CD4-positive, alpha-beta T cell (primary cell): Measurements from ENCODE around the gene CEBPB. TPM values are rescaled to one million over a fixed set of nuclear protein-coding genes. Genes with fewer than 3 reads are reported as not detected.

ENCODE experiments used
- ATAC-seq: fragments of 200-7000 bp; cut with Tn5 transposase; one replicate; pipeline ENCODE4 v1.10.0; 2022; ENCODE audit warnings: mild to moderate bottlenecking; ENCODE audit not compliant: poor library complexity
- CTCF ChIA-PET: fragments of 350-600 bp; sonication (Branson Sonifier 250); formaldehyde crosslinking; loops from one replicate; lab custom pipeline; 2021; ENCODE audit warnings: antibody characterized with exemption, inconsistent platforms; lab: Charles Lee
- POLR2A ChIA-PET: fragments of 350-600 bp; sonication (Branson Sonifier 250); formaldehyde crosslinking; loops from one replicate; lab custom pipeline; 2021; ENCODE audit warnings: antibody characterized with exemption, inconsistent platforms; lab: Charles Lee
- DNase-seq, 14 experiments: peaks; one replicate each; pipeline ENCODE4 v3.0.0-alpha.2; 2013 to 2020; ENCODE audit warnings: mixed read lengths in 2 of 14
- H3K27ac ChIP-seq, 2 donors: one replicate each; pipeline versions ENCODE4 v1.5.1 to v1.7.0; 2013; ENCODE audit warnings: low read length in 2 of 2, low read depth in 1 of 2, mild to moderate bottlenecking in 1 of 2
- H3K27me3 ChIP-seq, 2 experiments: 1 replicate in 1 of 2; 2 replicates in 1 of 2; pipeline versions ENCODE4 v1.6.1 to v1.7.0; 2013; ENCODE audit warnings: low read length in 2 of 2, control low read depth in 1 of 2, mild to moderate bottlenecking in 1 of 2, moderate library complexity in 1 of 2; ENCODE audit not compliant: insufficient read depth in 2 of 2, control insufficient read depth in 1 of 2
- H3K36me3 ChIP-seq: one replicate; pipeline ENCODE4 v1.6.1; 2013; ENCODE audit warnings: low read length, control low read depth; ENCODE audit not compliant: insufficient read depth
- H3K4me1 ChIP-seq: one replicate; pipeline ENCODE4 v1.6.1; 2013; ENCODE audit warnings: low read length, control low read depth; ENCODE audit not compliant: insufficient read depth
- H3K4me3 ChIP-seq: one replicate; pipeline ENCODE4 v1.5.1; 2013; ENCODE audit warnings: mild to moderate bottlenecking, low read length, moderate library complexity
- H3K9me3 ChIP-seq, 2 experiments: 1 replicate in 1 of 2; 2 replicates in 1 of 2; pipeline versions ENCODE4 v1.6.1 to v1.7.0; 2013; ENCODE audit warnings: low read length in 2 of 2, mild to moderate bottlenecking in 2 of 2, control low read depth in 1 of 2, moderate library complexity in 1 of 2; ENCODE audit not compliant: control insufficient read depth in 1 of 2, insufficient read depth in 1 of 2
- H3K27ac Mint-ChIP-seq: one replicate; pipeline ENCODE4 v1.8.0; 2020; ENCODE audit warnings: mixed read lengths
- H3K27me3 Mint-ChIP-seq: one replicate; pipeline ENCODE4 v1.8.0; 2021; ENCODE audit warnings: mixed read lengths
- H3K36me3 Mint-ChIP-seq: one replicate; pipeline ENCODE4 v1.8.0; 2021; ENCODE audit warnings: low read depth, mixed read lengths
- H3K4me1 Mint-ChIP-seq: one replicate; pipeline ENCODE4 v1.8.0; 2021; ENCODE audit warnings: low read depth, mixed read lengths
- H3K4me3 Mint-ChIP-seq: one replicate; pipeline ENCODE4 v1.8.0; 2020; ENCODE audit warnings: mild to moderate bottlenecking, mixed read lengths
- H3K9me3 Mint-ChIP-seq: one replicate; pipeline ENCODE4 v1.8.0; 2020; ENCODE audit warnings: mixed read lengths
- intact Hi-C, 2 experiments: fragments of 100-400 bp; cut with DNase I in 1 of 2; cut with micrococcal nuclease in 1 of 2; formaldehyde crosslinking; loops; one replicate each; pipeline versions ENCODE4 v1.15.1 to v1.9.0; 2023 to 2025; cut with DNase I, micrococcal nuclease
- total RNA-seq, 174 experiments: library from RNA in 2 of 174; stranded (reverse) in 2 of 174; gene quantifications; one replicate each; pipeline ENCODE4 v1.2.3 and lab custom pipeline; 2021 to 2026
- TF ChIP-seq, protein P1 (sequence below): fragments of 200-600 bp; IDR thresholded peaks from one replicate; pipeline ENCODE4 v1.8.0; 2022; ENCODE audit warnings: antibody characterized with exemption, mild to moderate bottlenecking

The CEBPB gene
- total RNA-seq, 2 experiments from 2014 or later: 40.7 to 43.9 TPM

DNA sequence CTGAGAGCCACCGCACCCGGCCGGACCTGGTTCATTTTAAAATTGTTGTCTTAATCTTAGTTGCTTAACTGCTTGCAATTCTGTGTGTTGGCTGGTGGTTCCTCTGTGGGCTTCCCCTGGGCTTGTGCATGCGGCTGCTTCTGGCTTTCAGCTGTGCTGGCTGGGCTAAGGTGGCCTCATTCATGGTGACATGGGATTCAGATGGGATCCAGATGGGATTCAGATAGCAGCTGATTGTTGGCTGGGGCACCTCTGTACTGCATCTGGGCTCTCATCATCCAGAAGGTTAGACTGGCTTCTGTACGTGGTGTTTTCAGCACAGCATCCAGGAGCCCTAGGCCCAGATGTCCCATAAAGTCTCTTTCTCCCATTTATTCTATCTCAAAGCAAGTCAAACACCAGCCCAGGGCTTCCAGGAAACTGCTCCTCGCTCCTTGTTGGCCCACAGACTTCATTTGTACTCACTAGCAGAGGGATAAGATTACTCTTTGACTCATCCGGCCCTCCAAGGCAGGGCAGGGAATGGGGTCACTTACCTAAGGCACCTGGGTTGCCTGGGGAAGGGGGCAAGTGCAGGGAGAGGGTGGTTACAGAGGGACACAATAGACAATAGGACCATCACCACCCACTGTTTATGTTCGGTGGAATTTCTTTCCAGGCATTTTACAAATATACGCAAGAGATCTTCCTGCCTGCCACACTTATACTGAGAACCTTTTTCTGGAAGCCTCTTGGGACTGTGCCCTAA lies 26.9 kb upstream of the CEBPB start:
- TF ChIP-seq, protein P1, sequence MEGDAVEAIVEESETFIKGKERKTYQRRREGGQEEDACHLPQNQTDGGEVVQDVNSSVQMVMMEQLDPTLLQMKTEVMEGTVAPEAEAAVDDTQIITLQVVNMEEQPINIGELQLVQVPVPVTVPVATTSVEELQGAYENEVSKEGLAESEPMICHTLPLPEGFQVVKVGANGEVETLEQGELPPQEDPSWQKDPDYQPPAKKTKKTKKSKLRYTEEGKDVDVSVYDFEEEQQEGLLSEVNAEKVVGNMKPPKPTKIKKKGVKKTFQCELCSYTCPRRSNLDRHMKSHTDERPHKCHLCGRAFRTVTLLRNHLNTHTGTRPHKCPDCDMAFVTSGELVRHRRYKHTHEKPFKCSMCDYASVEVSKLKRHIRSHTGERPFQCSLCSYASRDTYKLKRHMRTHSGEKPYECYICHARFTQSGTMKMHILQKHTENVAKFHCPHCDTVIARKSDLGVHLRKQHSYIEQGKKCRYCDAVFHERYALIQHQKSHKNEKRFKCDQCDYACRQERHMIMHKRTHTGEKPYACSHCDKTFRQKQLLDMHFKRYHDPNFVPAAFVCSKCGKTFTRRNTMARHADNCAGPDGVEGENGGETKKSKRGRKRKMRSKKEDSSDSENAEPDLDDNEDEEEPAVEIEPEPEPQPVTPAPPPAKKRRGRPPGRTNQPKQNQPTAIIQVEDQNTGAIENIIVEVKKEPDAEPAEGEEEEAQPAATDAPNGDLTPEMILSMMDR: no peak
- intact Hi-C loops: no loop called here
- H3K27ac Mint-ChIP-seq: no peak overlapping the region
- H3K36me3 Mint-ChIP-seq: no peaks in the 10 kb centered on the region
- Histone ChIP-seq H3K27me3 (no peaks in the 10 kb centered on the region), H3K4me1 (peaks cover 9% of the 10 kb centered on the region), H3K27ac (no peak overlapping the region), H3K36me3 (no peaks in the 10 kb centered on the region), H3K9me3 (no peaks in the 10 kb centered on the region), H3K4me3 (no peak overlapping the region)
- no peaks in the 10 kb centered on the region for H3K27me3 Mint-ChIP-seq
- H3K9me3 Mint-ChIP-seq: no peaks in the 10 kb centered on the region
- ChIA-PET CTCF (no interaction called here), POLR2A (no interaction called here)
- DNase-seq (no peak), ATAC-seq (no peak)
- no peak overlapping the region for H3K4me3 Mint-ChIP-seq
- peaks cover 10% of the 10 kb centered on the region for H3K4me1 Mint-ChIP-seq

DNA sequence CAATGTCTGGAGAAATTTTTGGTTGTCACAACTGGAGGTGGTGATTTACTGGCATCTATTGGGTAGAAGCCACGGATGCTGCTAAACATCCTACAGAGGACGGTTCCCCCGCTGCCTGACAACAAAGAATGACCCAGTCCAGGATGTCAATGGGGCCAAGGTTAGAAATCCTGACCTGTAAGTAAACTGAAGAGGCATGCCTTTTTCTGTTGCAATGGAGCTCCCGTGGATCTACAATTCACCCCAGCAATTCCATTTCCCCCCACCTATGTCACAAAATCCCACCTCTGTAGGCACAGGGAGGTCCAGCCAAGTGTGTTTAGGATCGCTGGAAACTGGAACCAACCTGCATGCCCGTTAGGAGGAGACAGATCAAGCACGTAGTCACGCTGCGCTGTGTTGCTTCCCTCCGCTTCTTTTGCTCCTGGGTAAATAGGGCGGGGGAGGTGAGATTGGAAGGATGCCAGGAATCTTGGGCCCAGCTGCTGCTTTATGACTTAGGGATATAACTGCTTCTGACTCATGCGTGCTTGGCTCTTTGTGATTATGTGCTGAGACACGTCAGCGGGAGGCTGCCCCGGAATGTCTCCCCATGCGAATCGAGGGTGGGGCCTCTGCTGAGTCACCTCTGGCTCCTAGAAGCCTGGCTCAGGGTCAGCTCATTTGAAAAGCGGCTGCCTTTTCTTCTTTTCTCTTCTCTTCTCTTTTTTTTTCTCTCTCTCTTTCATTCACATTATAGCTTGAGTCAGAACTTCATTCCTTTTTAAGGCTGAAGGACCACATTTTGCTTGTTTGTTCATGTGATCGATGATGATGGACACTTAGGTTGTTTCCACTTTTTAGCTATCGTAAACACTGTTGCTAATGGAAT lies 24.7 kb upstream of the CEBPB start:
- H3K27me3 Mint-ChIP-seq: peaks cover 11% of the 10 kb centered on the region
- peaks cover 16% of the 10 kb centered on the region for H3K4me1 Mint-ChIP-seq
- Histone ChIP-seq H3K27ac (no peak overlapping the region), H3K27me3 (no peaks in the 10 kb centered on the region), H3K36me3 (no peaks in the 10 kb centered on the region), H3K4me3 (peak overlapping the region; percentile 24), H3K4me1 (peaks cover 13% of the 10 kb centered on the region), H3K9me3 (peaks cover 0 to 5% of the 10 kb centered on the region in 2 experiments)
- ATAC-seq (peak; percentile 88), DNase-seq (peak in 13 of 14 experiments; percentile 61 to 90 (median 75))
- intact Hi-C loops: loop anchor here in 1 of 2 experiments (5.0 kb wide), 1 partner anchor 184 kb away; the partner anchor contains the start of gene SNAI1
- H3K27ac Mint-ChIP-seq: no peak overlapping the region
- peak overlapping the region; percentile 17 for H3K4me3 Mint-ChIP-seq
- CTCF ChIA-PET: interaction anchor here (0.6 to 2.3 kb wide), 6 partner anchors 13 to 95 kb away, joined by 3 to 16 read pairs (median 4); partner anchors contain the start of gene PEDS1
- POLR2A ChIA-PET: interaction anchor here (0.7 to 1.4 kb wide), 4 partner anchors 12 to 68 kb away, joined by 3 to 9 read pairs (median 4); partner anchors contain the start of gene PEDS1
- no peaks in the 10 kb centered on the region for H3K36me3 Mint-ChIP-seq
- no peaks in the 10 kb centered on the region for H3K9me3 Mint-ChIP-seq
- TF ChIP-seq, protein P1: no peak

GRCh38 chr20:50169329-50169823 lies 21.3 kb upstream of the CEBPB start:
- intact Hi-C loops: loop anchor here (1.0 to 5.0 kb wide), 5 partner anchors 22 to 190 kb away; partner anchors contain the start of gene SNAI1 (in 1 of the 2)
- H3K36me3 Mint-ChIP-seq: no peaks in the 10 kb centered on the region

More at GRCh38 chr20:50169329-50169823, 21.3 kb upstream of the CEBPB start:
- Histone ChIP-seq H3K4me1 (peaks cover 13% of the 10 kb centered on the region), H3K4me3 (no peak overlapping the region), H3K9me3 (peaks cover 0 to 5% of the 10 kb centered on the region in 2 experiments), H3K36me3 (no peaks in the 10 kb centered on the region), H3K27me3 (peaks cover 6% of the 10 kb centered on the region in 2 experiments), H3K27ac (no peak overlapping the region)
- TF ChIP-seq, protein P1: peak; percentile 94
- H3K4me1 Mint-ChIP-seq: peaks cover 16% of the 10 kb centered on the region
- ATAC-seq (peak; percentile 75), DNase-seq (peak; percentile 66 to 91 (median 82))
- POLR2A ChIA-PET: interaction anchor here (0.6 to 3.6 kb wide), 9 partner anchors 15 to 378 kb away, joined by 3 to 30 read pairs (median 4); partner anchors contain the start of gene PEDS1
- H3K27me3 Mint-ChIP-seq: peaks cover 18% of the 10 kb centered on the region
- H3K9me3 Mint-ChIP-seq: no peaks in the 10 kb centered on the region
- CTCF ChIA-PET: interaction anchor here (0.5 to 6.0 kb wide), 24 partner anchors 9 to 1117 kb away, joined by 3 to 174 read pairs (median 4); partner anchors contain the start of gene PEDS1
- H3K4me3 Mint-ChIP-seq: no peak overlapping the region
- H3K27ac Mint-ChIP-seq: no peak overlapping the region
